Measurements from ENCODE around the gene RBP5.

RBP5 gene

GRCh38 chr12:7101047-7101693 lies 27.5 kb downstream of the RBP5 start:
- DNase-seq: no peak

DNA sequence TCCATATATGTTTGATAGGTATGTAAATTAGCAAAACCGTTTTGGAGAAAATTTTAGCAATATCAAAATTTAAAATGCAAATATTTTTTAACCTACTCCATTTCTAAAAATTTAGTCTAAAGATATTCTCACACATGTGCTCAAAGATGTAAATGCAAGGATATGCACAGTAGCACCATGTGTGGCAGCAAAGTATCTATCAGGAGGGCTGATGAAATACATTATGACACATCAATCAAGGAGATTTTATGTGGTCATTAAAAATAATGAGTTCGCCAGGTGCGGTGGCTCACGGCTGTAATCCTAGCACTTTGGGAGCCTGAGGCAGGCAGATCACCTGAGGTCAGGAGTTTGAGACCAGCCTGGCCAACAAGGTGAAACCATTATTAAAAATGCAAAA lies 28.4 kb downstream of the RBP5 start:
- DNase-seq: no peak

GRCh38 chr12:7099290-7099996 lies 29.2 kb downstream of the RBP5 start:
- no peak for DNase-seq

GRCh38 chr12:7096979-7097378 lies 31.7 kb downstream of the RBP5 start:
- DNase-seq: no peak

DNA sequence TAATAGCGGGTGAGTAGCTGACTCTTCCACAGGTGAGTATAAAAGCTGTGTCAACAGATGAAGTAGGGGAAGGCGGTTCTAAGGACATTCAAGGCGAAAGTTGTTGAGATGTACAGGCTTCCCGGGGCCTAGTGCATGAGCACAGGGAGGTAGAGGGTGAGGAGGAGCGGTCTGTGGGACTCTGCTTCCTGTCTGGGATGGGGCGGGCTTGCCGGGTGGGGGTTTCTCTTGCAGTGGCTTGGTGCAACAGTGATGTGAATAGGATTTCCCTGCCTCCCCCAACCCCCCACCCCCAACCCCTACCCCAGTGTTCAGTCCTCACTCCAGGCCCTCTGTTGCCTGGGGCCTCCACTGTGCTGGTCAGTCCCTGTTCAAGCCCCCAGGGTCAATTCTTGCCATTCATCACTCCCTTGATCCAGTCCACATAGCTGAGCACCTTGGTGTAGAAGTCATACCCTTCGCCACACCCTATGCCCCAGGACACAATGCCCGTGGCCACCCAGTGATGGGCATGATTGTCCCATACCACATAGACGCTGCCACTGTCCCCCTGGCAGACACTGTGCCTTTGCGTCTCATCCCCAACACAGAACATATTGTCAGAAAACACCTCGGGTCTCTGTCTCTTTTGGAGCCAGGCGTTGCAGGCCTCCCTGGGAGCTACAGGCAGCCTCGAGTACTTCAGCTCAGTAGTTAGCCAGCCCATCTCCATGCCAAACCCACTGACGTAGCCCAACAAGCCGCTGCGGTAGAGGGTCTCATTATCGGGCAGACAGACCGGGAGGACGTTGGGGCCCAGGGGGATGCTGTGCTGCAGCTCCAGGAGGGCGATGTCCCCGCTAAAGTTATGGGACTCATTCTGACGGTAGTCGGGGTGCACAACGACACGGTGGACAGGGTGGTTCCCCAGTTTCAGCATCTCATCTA lies 32.4 kb downstream of the RBP5 start:
- DNase-seq: no peak

- peak; percentile 38 for DNase-seq
These were observed 34.8 kb downstream of the RBP5 start for GRCh38 chr12:7093892-7094291.

DNA sequence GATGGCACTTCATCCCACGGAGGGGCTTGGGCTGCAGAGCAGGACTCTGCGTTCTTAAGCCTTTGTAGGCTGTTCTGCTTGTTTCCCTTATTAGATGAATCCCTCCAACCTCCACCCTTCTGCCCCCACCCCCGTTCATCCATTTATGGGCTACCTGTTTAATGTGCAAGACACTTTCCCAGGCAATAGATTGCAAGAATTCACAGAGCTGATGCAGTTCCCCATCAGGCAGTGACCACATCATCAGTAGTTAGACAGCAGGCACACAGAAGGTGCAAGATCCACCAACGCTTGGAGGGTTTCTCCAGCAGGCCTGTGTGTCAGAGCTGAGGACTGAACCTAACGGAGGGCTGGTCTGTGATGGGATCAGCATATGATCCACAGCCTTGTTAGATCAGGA lies 35.2 kb downstream of the RBP5 start:
- no peak for DNase-seq

GRCh38 chr12:7092986-7093460 lies 35.7 kb downstream of the RBP5 start:
- DNase-seq: no peak

GRCh38 chr12:7092229-7092985 lies 36.3 kb downstream of the RBP5 start, which contains the start of gene C1R:
C1R (minus strand) TSS chr12:7092445; CDS start chr12:7092388, 57 bp downstream.
- peak; percentile 95 for DNase-seq

DNA sequence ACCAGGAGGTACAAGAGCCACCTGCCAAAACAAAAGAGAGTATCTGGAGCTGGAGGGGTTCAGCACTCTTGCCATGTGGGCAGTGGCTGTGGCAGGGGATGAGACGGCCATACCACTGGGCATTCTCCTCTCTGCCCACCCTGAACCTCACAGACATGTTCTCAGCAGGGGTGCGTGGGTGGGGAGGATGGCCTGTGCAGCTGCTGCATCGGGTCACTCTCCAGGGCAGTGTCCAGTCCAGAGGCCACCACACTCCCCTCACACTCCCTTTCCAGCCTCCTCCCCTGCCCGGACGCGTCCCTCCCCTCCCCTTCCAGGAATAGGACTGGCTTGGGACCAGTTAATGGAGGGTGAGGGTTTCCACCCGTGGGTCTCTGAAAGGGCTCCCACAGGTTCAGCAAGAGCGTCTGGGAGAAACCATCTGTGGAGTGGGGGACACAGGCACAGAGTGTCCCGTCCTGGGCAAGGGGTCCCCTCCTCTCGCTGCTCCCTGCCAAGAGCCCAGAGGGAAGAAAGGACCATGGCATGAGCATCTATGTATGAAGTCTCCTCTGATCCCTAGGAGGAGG lies 36.9 kb downstream of the RBP5 start:
- no peak for DNase-seq

DNA sequence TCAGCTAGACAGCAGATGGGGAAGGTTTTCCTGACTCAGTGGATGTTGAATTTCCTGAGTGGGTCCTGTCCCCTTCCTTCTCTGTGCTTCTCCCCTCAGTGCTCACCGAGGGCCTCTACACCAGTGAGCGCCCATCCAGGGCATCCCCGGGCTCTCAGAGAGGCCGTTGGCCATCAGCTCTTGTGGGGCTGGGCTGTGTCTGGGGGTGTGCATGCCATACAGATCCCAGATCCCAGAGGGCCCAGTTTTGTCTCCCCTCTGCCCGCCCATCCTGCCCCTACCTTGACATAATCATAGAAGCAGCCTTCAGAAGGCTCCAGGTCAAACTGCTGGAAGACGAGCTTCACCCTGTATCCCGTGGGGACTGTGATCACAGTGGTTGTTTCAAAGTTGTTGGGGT lies 37.5 kb downstream of the RBP5 start:
- DNase-seq: no peak

DNA sequence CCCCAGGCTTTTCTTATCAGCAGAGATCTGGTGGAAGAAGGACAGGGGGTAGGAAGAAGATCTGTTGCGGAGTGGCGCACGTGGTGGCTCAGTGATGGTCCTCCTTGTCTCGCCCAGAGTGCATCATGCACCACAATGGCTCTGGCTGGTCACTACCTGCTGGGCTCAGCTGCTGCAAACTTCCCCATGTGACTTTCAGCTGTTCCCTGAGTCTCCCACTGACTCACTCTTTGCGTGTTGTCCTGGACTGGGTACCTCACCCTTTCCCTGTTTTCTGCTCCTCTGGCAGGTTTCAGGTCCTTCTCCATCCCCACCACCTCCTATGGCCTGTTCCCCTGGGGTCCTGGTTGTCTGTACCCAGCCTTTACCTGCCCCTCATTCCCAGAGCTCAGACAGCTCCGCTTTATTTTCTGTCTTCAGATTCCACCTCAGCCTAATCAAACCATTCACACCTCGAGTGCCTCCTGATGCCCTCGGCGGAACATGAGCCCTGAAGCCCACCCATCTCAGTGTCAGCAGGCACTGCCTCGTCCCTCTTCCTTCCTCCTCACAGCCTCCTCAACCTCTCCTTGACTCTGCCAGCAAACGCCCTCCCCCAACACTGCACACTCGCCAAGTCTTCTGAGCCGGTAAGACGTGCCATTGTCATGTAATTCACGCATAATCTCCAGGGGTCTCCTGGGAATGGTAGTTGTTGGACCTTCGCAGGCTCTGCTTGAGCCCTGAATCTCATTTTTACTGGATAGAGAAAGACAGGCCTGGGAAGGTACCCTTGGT lies 38.3 kb downstream of the RBP5 start:
- DNase-seq: no peak

- no peak for DNase-seq
These were observed 39.4 kb downstream of the RBP5 start for GRCh38 chr12:7089196-7089871.

DNA sequence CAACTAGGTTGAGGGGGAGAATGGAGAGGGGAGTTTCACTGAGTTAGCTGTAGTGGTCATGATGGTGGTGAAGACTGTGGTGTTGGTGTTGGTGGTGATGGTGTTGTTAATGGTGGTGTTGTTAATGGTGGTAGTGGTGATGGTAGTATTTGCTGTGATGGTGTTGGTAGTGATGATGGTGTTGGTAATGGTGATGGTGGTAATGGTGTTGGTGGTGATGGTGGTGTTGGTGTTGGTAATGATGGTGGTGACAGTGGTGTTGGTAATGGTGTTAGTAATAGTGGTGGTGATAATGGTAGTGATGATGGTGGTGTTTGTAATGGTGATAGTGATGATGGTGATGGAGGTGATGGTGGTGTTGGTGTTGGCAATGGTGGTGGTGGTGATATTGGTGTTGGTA lies 45.6 kb downstream of the RBP5 start:
- no peak for DNase-seq

DNA sequence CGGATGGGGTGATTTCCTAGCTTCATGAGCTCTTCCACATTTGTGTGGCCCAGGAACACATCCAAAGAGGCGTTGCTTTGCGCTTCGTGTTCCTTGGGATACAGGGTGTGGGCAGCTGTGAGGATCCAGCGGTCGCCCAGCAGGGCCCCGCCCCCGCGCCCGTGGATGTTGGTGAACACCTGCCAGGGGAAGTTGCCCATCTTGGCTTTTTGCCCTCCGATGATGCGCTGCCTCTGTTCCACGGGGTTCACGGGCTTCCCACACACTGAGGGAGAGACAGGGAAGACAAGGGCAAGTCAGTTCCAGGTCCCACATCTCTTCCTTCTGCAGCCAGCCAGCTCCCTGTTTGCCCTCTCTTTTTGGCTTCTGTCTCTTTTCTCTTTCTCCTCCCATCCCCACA lies 47.7 kb downstream of the RBP5 start:
- DNase-seq: no peak

DNA sequence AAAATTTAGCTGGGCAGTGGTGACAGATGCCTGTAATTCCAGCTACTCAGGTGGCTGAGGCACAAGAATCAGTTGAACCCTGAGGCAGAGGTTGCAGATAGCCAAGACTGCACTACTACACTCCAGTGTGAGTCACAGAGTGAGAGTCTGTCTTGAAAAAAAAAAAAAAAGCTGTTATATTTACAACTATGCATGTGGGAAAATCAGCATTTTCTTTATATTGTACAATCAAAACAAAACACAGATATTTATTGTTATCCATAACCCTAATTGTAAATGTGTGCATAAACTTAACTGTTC lies 48.9 kb downstream of the RBP5 start:
- DNase-seq: peak; percentile 57

GRCh38 chr12:7078163-7078562 lies 50.5 kb downstream of the RBP5 start:
- no peak for DNase-seq

DNA sequence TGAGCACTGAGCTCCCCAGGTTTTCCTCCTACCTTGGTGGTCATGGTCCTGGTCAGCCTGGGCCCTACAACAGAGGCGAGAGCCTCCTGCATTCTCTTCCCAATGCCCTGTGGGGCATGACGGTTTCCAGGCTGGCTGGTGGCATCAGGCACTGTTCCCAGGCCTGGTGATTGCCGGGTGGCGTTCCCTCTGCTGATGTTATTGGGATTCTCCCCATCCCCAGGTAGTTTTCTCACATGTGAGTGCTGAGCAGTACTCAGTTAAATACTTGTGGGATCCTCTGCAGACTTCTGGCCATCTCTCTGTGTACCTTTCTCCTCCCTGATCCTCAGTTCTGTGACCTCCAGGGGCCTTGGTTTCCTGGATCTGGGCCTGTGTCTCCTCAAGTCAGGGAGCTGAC lies 52.2 kb downstream of the RBP5 start:
- no peak for DNase-seq

DNA sequence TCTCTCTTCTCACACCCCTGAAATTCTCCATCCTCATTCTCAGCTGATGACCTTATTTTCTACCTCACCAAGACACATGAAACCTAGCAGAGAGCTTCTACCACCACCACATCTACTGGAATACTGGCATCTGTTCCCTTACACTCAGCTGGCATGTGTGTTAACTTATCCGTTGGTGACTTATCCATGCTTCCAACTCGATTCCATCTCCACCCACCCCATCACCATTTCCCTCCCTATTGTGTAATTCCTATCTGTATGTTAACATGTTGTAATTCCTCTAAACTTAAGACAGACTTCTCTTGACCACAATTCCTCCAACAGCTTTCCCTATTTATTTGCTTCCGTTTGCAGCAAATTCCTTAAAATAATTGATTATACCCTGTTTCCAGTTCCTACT lies 52.8 kb downstream of the RBP5 start:
- DNase-seq: peak; percentile 54

- peak; percentile 13 for DNase-seq
These were observed 53.2 kb downstream of the RBP5 start for GRCh38 chr12:7075518-7075917.

- no peak for DNase-seq
These were observed 54.7 kb downstream of the RBP5 start for GRCh38 chr12:7073946-7074345.
